Measurements from ENCODE around the gene DCAF6.

Gene DCAF6

GRCh38 chr1:168081373-168082007 is 145.0 kb downstream of the DCAF6 start:
- FAIRE-seq (no peak), DNase-seq (ENCODE audit: extremely low spot score, insufficient read length, low read depth) (no peak)

- DNase-seq (ENCODE audit: extremely low spot score, insufficient read length, low read depth) (peak; percentile 46), FAIRE-seq (peak; percentile 82)
These were observed 145.8 kb downstream of the DCAF6 start for GRCh38 chr1:168082008-168082876.

GRCh38 chr1:168083456-168084325 is 147.2 kb downstream of the DCAF6 start:
- no peak for FAIRE-seq
- DNase-seq (ENCODE audit: extremely low spot score, insufficient read length, low read depth): no peak

GRCh38 chr1:168084396-168085231 is 148.1 kb downstream of the DCAF6 start:
- peak; percentile 66 for FAIRE-seq
- DNase-seq (ENCODE audit: extremely low spot score, insufficient read length, low read depth): peak; percentile 38

GRCh38 chr1:168085401-168085872 is 149.0 kb downstream of the DCAF6 start:
- DNase-seq (ENCODE audit: extremely low spot score, insufficient read length, low read depth) (no peak), FAIRE-seq (no peak)

- FAIRE-seq (no peak), DNase-seq (ENCODE audit: extremely low spot score, insufficient read length, low read depth) (no peak)
These were observed 150.0 kb downstream of the DCAF6 start for GRCh38 chr1:168086438-168086837.

GRCh38 chr1:168087696-168088095 is 151.2 kb downstream of the DCAF6 start:
- FAIRE-seq (no peak), DNase-seq (ENCODE audit: extremely low spot score, insufficient read length, low read depth) (no peak)

GRCh38 chr1:168088511-168089325 is 152.2 kb downstream of the DCAF6 start:
- FAIRE-seq: no peak
- DNase-seq (ENCODE audit: extremely low spot score, insufficient read length, low read depth): no peak

- FAIRE-seq (no peak), DNase-seq (ENCODE audit: extremely low spot score, insufficient read length, low read depth) (no peak)
These were observed 153.0 kb downstream of the DCAF6 start for GRCh38 chr1:168089326-168089978.

GRCh38 chr1:168089979-168090337 is 153.5 kb downstream of the DCAF6 start:
- FAIRE-seq: no peak

GRCh38 chr1:168090395-168090794 is 153.9 kb downstream of the DCAF6 start:
- no peak for FAIRE-seq
- no peak for DNase-seq (ENCODE audit: extremely low spot score, insufficient read length, low read depth)

More at GRCh38 chr1:168089979-168090337, 153.5 kb downstream of the DCAF6 start:
- no peak for DNase-seq (ENCODE audit: extremely low spot score, insufficient read length, low read depth)

- FAIRE-seq (no peak), DNase-seq (ENCODE audit: extremely low spot score, insufficient read length, low read depth) (no peak)
These were observed 154.6 kb downstream of the DCAF6 start for GRCh38 chr1:168091063-168091462.

- DNase-seq (ENCODE audit: extremely low spot score, insufficient read length, low read depth) (no peak), FAIRE-seq (no peak)
These were observed 155.5 kb downstream of the DCAF6 start for GRCh38 chr1:168091720-168092550.

- FAIRE-seq: no peak
- DNase-seq (ENCODE audit: extremely low spot score, insufficient read length, low read depth): no peak
These were observed 156.3 kb downstream of the DCAF6 start for GRCh38 chr1:168092566-168093355.

- DNase-seq (ENCODE audit: extremely low spot score, insufficient read length, low read depth) (no peak), FAIRE-seq (no peak)
These were observed 157.1 kb downstream of the DCAF6 start for GRCh38 chr1:168093616-168094015.

- FAIRE-seq (no peak), DNase-seq (ENCODE audit: extremely low spot score, insufficient read length, low read depth) (no peak)
These were observed 159.0 kb downstream of the DCAF6 start for GRCh38 chr1:168095476-168095875.

Measured in GM18507 (cell line).